Natural killer cell (primary cell): ENCODE data around the gene NHSL2. TPM values are rescaled to one million over a fixed set of nuclear protein-coding genes. Genes with fewer than 3 reads are reported as not detected.

Source experiments
- ATAC-seq, 3 donors: fragments of 150-1000 bp in 2 of 3; fragments of 200-7000 bp in 1 of 3; cut with Tn5 transposase; 1 replicate in 1 of 3; 2 replicates in 2 of 3; pipeline ENCODE4 v1.10.0; 2021; ENCODE audit warnings: mild to moderate bottlenecking in 2 of 3, moderate library complexity in 2 of 3
- DNase-seq, 2 donors: peaks; one replicate each; pipeline versions ENCODE4 v3.0.0 to v3.0.0-alpha.2; 2013 to 2021; ENCODE audit warnings: mixed read lengths in 1 of 2
- H3K27ac ChIP-seq: one replicate; pipeline ENCODE4 v1.5.1; 2013; ENCODE audit warnings: mild to moderate bottlenecking, low read length
- H3K27me3 ChIP-seq: one replicate; pipeline ENCODE4 v1.6.1; 2013; ENCODE audit warnings: low read length; ENCODE audit not compliant: control insufficient read depth, insufficient read depth
- H3K36me3 ChIP-seq: one replicate; pipeline ENCODE4 v1.6.1; 2013; ENCODE audit warnings: low read length; ENCODE audit not compliant: control insufficient read depth, insufficient read depth
- H3K4me1 ChIP-seq: one replicate; pipeline ENCODE4 v1.6.1; 2013; ENCODE audit warnings: low read length; ENCODE audit not compliant: control insufficient read depth, insufficient read depth
- H3K4me3 ChIP-seq: one replicate; pipeline ENCODE4 v1.5.1; 2013; ENCODE audit warnings: low read length
- H3K9me3 ChIP-seq: one replicate; pipeline ENCODE4 v1.6.1; 2013; ENCODE audit warnings: low read length; ENCODE audit not compliant: control insufficient read depth, insufficient read depth
- H3K27ac Mint-ChIP-seq, 2 donors: one replicate each; pipeline ENCODE4 v1.8.0; 2022; ENCODE audit warnings: mild to moderate bottlenecking in 2 of 2, mixed read lengths in 2 of 2, moderate library complexity in 1 of 2
- H3K27me3 Mint-ChIP-seq, 2 donors: one replicate each; pipeline ENCODE4 v1.8.0; 2022; ENCODE audit warnings: low read depth in 2 of 2, mixed read lengths in 2 of 2
- H3K36me3 Mint-ChIP-seq: one replicate; pipeline ENCODE4 v1.8.0; 2022; ENCODE audit warnings: mixed read lengths
- H3K4me1 Mint-ChIP-seq, 2 donors: one replicate each; pipeline ENCODE4 v1.8.0; 2022; ENCODE audit warnings: mixed read lengths in 2 of 2
- H3K4me3 Mint-ChIP-seq: one replicate; pipeline ENCODE4 v1.8.0; 2022; ENCODE audit warnings: mild to moderate bottlenecking, moderate library complexity, mixed read lengths
- H3K9me3 Mint-ChIP-seq, 2 donors: one replicate each; pipeline ENCODE4 v1.8.0; 2022; ENCODE audit warnings: mixed read lengths in 2 of 2
- CTCF ChIP-seq: fragments of 200-600 bp; IDR thresholded peaks from one replicate; pipeline ENCODE4 v1.8.0; 2022; ENCODE audit warnings: antibody characterized with exemption
- WGBS: methylation state at CpG from one replicate; pipeline ENCODE4 v1.1.7; 2013; ENCODE audit warnings: missing lambda C conversion rate; ENCODE audit not compliant: insufficient coverage; 5-methylcytosine and 5-hydroxymethylcytosine counted together
- intact Hi-C: fragments of 100-400 bp; cut with micrococcal nuclease; formaldehyde crosslinking; loops from one replicate; pipeline ENCODE4 v1.14.2; 2022
- total RNA-seq, 4 donors: library from RNA; stranded (reverse); fragments of 120-200 nt in 1 of 4; gene quantifications; one replicate each; pipeline versions ENCODE4 v1.2.3 to v1.2.4, GENCODE V29; 2013 to 2022

Gene NHSL2
- total RNA-seq, 3 donors from 2014 or later (not counting 1 experiment from before 2014, with no cell fraction given) = 15.0 to 32.5 (median 30.8) TPM

GRCh38 chrX:72001906-72002305 is 91.3 kb downstream of the NHSL2 start:
- Histone ChIP-seq H3K27ac (no peak overlapping the region), H3K36me3 (no peaks in the 10 kb centered on the region), H3K4me1 (no peaks in the 10 kb centered on the region), H3K4me3 (no peak overlapping the region), H3K27me3 (no peaks in the 10 kb centered on the region), H3K9me3 (no peaks in the 10 kb centered on the region)
- Mint-ChIP-seq H3K27ac (no peak overlapping the region), H3K27me3 (peaks cover 15 to 42% of the 10 kb centered on the region in 2 donors), H3K36me3 (no peaks in the 10 kb centered on the region), H3K9me3 (no peaks in the 10 kb centered on the region), H3K4me3 (no peak overlapping the region), H3K4me1 (peaks cover 5 to 10% of the 10 kb centered on the region in 2 donors)
- TF ChIP-seq CTCF = no peak
- intact Hi-C loops = no loop called here
- ATAC-seq (no peak), DNase-seq (no peak)
- WGBS = 100% methylated on average over 1 of the region's 2 CpGs

GRCh38 chrX:72002875-72003274 is 92.2 kb downstream of the NHSL2 start:
- intact Hi-C loops = no loop called here
- H3K27ac Mint-ChIP-seq = no peak overlapping the region
- no peak for DNase-seq
- no peak for TF ChIP-seq CTCF
- no peak overlapping the region for H3K4me3 Mint-ChIP-seq
- Histone ChIP-seq H3K4me3 (no peak overlapping the region), H3K36me3 (no peaks in the 10 kb centered on the region), H3K9me3 (no peaks in the 10 kb centered on the region), H3K4me1 (no peaks in the 10 kb centered on the region), H3K27me3 (no peaks in the 10 kb centered on the region), H3K27ac (no peak overlapping the region)
- H3K36me3 Mint-ChIP-seq = no peaks in the 10 kb centered on the region
- WGBS = 94% methylated on average over 5 of the region's 6 CpGs
- peaks cover 5 to 10% of the 10 kb centered on the region in 2 donors for H3K4me1 Mint-ChIP-seq
- no peak for ATAC-seq
- H3K9me3 Mint-ChIP-seq = no peaks in the 10 kb centered on the region
- peaks cover 15 to 46% of the 10 kb centered on the region in 2 donors for H3K27me3 Mint-ChIP-seq

- Mint-ChIP-seq H3K36me3 (no peaks in the 10 kb centered on the region), H3K27ac (no peak overlapping the region), H3K4me1 (peaks cover 2 to 7% of the 10 kb centered on the region in 2 donors), H3K27me3 (peaks cover 23 to 42% of the 10 kb centered on the region in 2 donors), H3K9me3 (no peaks in the 10 kb centered on the region), H3K4me3 (no peak overlapping the region)
- intact Hi-C loops = no loop called here
- no peaks in the 10 kb centered on the region for H3K36me3 ChIP-seq
- ATAC-seq = no peak
- H3K4me3 ChIP-seq = no peak overlapping the region
- no peaks in the 10 kb centered on the region for H3K9me3 ChIP-seq
- WGBS = 71% methylated on average over 10 of the region's 17 CpGs
- no peaks in the 10 kb centered on the region for H3K27me3 ChIP-seq
- no peak for TF ChIP-seq CTCF
- DNase-seq = no peak
- no peak overlapping the region for H3K27ac ChIP-seq
- no peaks in the 10 kb centered on the region for H3K4me1 ChIP-seq
Measured at GRCh38 chrX:72003811-72004750, 93.4 kb downstream of the NHSL2 start.
